Measurements from ENCODE around the gene HOMER2. TPM values are rescaled to one million over a fixed set of nuclear protein-coding genes. Genes with fewer than 3 reads are reported as not detected.

HOMER2 gene
- total and polyA plus RNA-seq, 2 donors (not counting 3 experiments of a cell fraction or from before 2014, with no cell fraction given), result 0.60 to 0.68 TPM

- no TSS peak for BruUV-seq (replicated peaks)
- FAIRE-seq, result no peak
- Histone ChIP-seq H3K9me3 (replicated peaks; ENCODE audit: control insufficient read depth, insufficient read depth, low read length) (no peaks in the 10 kb centered on the region), H3K9ac (replicated peaks; ENCODE audit: extremely low read depth, insufficient read depth, low read length) (no peak overlapping the region), H4K20me1 (replicated peaks; ENCODE audit: control insufficient read depth, extremely low read depth, insufficient read depth, low read length) (no peaks in the 10 kb centered on the region), H3K4me1 (ENCODE audit: control insufficient read depth, extremely low read depth, insufficient read depth, low read length) (no peaks in the 10 kb centered on the region), H3K36me3 (ENCODE audit: control insufficient read depth in 2 of 2, extremely low read depth in 1 of 2, insufficient read depth in 2 of 2, low read length in 2 of 2) (no peaks in the 10 kb centered on the region), H2AFZ (ENCODE audit: low read depth, low read length) (no peak overlapping the region), H3K27me3 (ENCODE audit: control insufficient read depth in 2 of 2, insufficient read depth in 2 of 2, low read length in 2 of 2) (no peaks in the 10 kb centered on the region), H3K4me2 (ENCODE audit: insufficient read depth, low read length) (no peak overlapping the region), H3K9me1 (replicated peaks; ENCODE audit: control insufficient read depth, extremely low read depth, insufficient read depth, low read length) (no peaks in the 10 kb centered on the region), H3K79me2 (ENCODE audit: control insufficient read depth, insufficient read depth, low read length) (no peaks in the 10 kb centered on the region), H3K27ac (ENCODE audit: insufficient read depth, low read depth, low read length) (no peak overlapping the region), H3K4me3 (replicated peaks in 1 of 3; ENCODE audit: insufficient read depth in 1 of 3, low read depth in 1 of 3, low read length in 3 of 3) (no peak overlapping the region)
- intact Hi-C loops (cut with micrococcal nuclease) (no loop called here), dilution Hi-C loops (cut with MboI; ENCODE audit: extremely low pct_ligation_motif_present, low sequenced_read_pairs) (no loop called here)
- no peak for TF ChIP-seq GATA2 (IDR thresholded peaks at IDR 0.05; ENCODE audit: insufficient read depth, insufficient read length, low read depth, low read length)
- TF ChIP-seq MYC (IDR thresholded peaks at IDR 0.05; ENCODE audit: low read depth, low read length), result no peak
- TF ChIP-seq EZH2 (IDR thresholded peaks at IDR 0.05; ENCODE audit: borderline replicate concordance, low read depth, low read length, severe bottlenecking), result no peak
- TF ChIP-seq POLR2AphosphoS5 (IDR thresholded peaks at IDR 0.05; ENCODE audit: insufficient read depth, low read depth, low read length), result no peak
- TF ChIP-seq, protein P1, sequence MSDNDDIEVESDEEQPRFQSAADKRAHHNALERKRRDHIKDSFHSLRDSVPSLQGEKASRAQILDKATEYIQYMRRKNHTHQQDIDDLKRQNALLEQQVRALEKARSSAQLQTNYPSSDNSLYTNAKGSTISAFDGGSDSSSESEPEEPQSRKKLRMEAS (IDR thresholded peaks at IDR 0.05; ENCODE audit: insufficient read depth, insufficient read length), result no peak
- TF ChIP-seq JUN (IDR thresholded peaks at IDR 0.05; ENCODE audit: borderline replicate concordance, insufficient read depth, insufficient read length, low read depth), result no peak
- TF ChIP-seq POLR2A (IDR thresholded peaks at IDR 0.05; ENCODE audit: low read depth, low read length), result no peak
- no peak for TF ChIP-seq FOS (IDR thresholded peaks at IDR 0.05; ENCODE audit: borderline replicate concordance, insufficient read depth, low read length)
- TF ChIP-seq CTCF (IDR thresholded peaks at IDR 0.05; ENCODE audit: extremely low read depth in 1 of 2, insufficient read depth in 1 of 2, low read depth in 1 of 2, low read length in 2 of 2), result no peak
- POLR2A ChIA-PET, result no interaction called here
- CTCF ChIA-PET, result no interaction called here
- no peak for DNase-seq (ENCODE audit: low read depth, low spot score)
Measured at GRCh38 chr15:82874267-82874666, 78.3 kb downstream of the HOMER2 start.

Data from endothelial cell of umbilical vein (primary cell).